ENCODE results near the gene MRPL9. TPM values are rescaled to one million over a fixed set of nuclear protein-coding genes. Genes with fewer than 3 reads are reported as not detected.

Gene MRPL9
- total and polyA plus RNA-seq, 10 of the 15 experiments (the other 5 are each of a cell fraction or from before 2014, with no cell fraction given), result 35.7 to 161 (median 110) TPM

GRCh38 chr1:151720125-151720524, 43.2 kb downstream of the MRPL9 start:
- Histone ChIP-seq H3K4me2 (ENCODE audit: control insufficient read depth, insufficient read depth) (peak overlapping the region; percentile 99), H3K27me3 (replicated peaks in 1 of 2; ENCODE audit: control insufficient read depth in 2 of 2, insufficient read depth in 2 of 2, low read length in 1 of 2) (peaks cover 6 to 7% of the 10 kb centered on the region in 2 experiments), H3K27ac (ENCODE audit: control insufficient read depth, insufficient read depth) (peak overlapping the region; percentile 68; the same call in 1 of the 2 replicates), H3K4me1 (ENCODE audit: control insufficient read depth, insufficient read depth, low read length) (peaks cover 16% of the 10 kb centered on the region), H3K79me2 (ENCODE audit: control insufficient read depth, insufficient read depth, low read length) (no peaks in the 10 kb centered on the region), H3K9me3 (replicated peaks; ENCODE audit: control insufficient read depth, insufficient read depth, low read length) (no peaks in the 10 kb centered on the region), H3K9ac (ENCODE audit: control insufficient read depth, insufficient read depth, low read length) (peak overlapping the region; percentile 11; the same call in 1 of the 2 replicates), H3K4me3 (peak overlapping the region; percentile 76; the same call in 1 of the 2 replicates), H2AFZ (ENCODE audit: control insufficient read depth, low read depth, low read length) (peak overlapping the region; percentile 96), H3K36me3 (ENCODE audit: control insufficient read depth in 2 of 2, insufficient read depth in 2 of 2, low read length in 1 of 2) (no peaks in the 10 kb centered on the region), H4K20me1 (ENCODE audit: control insufficient read depth, insufficient read depth) (no peaks in the 10 kb centered on the region)
- BruUV-seq (replicated peaks), result no TSS peak
- POLR2A ChIA-PET, result interaction anchor here (1.2 kb wide), 1 partner anchor 119 kb away, joined by 3 read pairs; no protein-coding TSS in a partner anchor
- SMC1A ChIA-PET (ENCODE audit: uncharacterized antibody, unreplicated experiment), result interaction anchor here (0.7 to 1.5 kb wide), 6 partner anchors 10 to 276 kb away, joined by 3 to 8 read pairs (median 3); no protein-coding TSS in a partner anchor
- intact Hi-C loops (cut with micrococcal nuclease; ENCODE audit: unreplicated experiment) (loop anchor here (5.0 kb wide), 1 partner anchor 103 kb away; no protein-coding TSS in a partner anchor), in situ Hi-C loops (cut with MboI) (no loop called here)
- RAD21 ChIA-PET (ENCODE audit: unreplicated experiment), result interaction anchor here (0.7 to 1.3 kb wide), 6 partner anchors 12 to 302 kb away, joined by 3 to 4 read pairs (median 3); no protein-coding TSS in a partner anchor
- TF ChIP-seq BHLHE40 (IDR thresholded peaks at IDR 0.05; ENCODE audit: borderline replicate concordance in 1 of 2, low read depth in 2 of 2, low read length in 1 of 2) (no peak), ZNF274 (IDR thresholded peaks at IDR 0.05; ENCODE audit: insufficient read depth, insufficient read length) (no peak), ETV6 (conservative IDR thresholded peaks at IDR 0.05 in 1 of 2, IDR thresholded peaks at IDR 0.05 in 1 of 2; ENCODE audit: borderline replicate concordance in 1 of 2, low read depth in 1 of 2) (no peak), MAX (IDR thresholded peaks at IDR 0.05; ENCODE audit: low read depth, low read length) (no peak), CTCF (IDR thresholded peaks at IDR 0.05 in 2 of 3, conservative IDR thresholded peaks at IDR 0.05 in 1 of 3; ENCODE audit: control insufficient read depth in 2 of 3, extremely low read depth in 1 of 3, insufficient read depth in 1 of 3, low read depth in 3 of 3, low read length in 3 of 3) (no peak), PRDM15 (CRISPR knock-in tag; IDR thresholded peaks at IDR 0.05) (no peak), CHD1 (IDR thresholded peaks at IDR 0.05; ENCODE audit: low read depth, low read length) (no peak), PBX3 (IDR thresholded peaks at IDR 0.05; ENCODE audit: insufficient replicate concordance, low read depth, low read length) (no peak)
- FAIRE-seq, result no peak
- DNase-seq (ENCODE audit: low read depth, low spot score), result no peak
- CTCF ChIA-PET, result interaction anchor here (0.6 to 1.9 kb wide), 6 partner anchors 15 to 276 kb away, joined by 3 to 11 read pairs (median 4); partner anchors contain the start of gene TDRKH
- WGBS (ENCODE audit: insufficient coverage, insufficient replicate concordance, low lambda C conversion rate, missing lambda C conversion rate), result 44% methylated on average over 1 of the region's 1 CpG
- ATAC-seq, result no peak

Data from GM12878 (cell line).